GM23338 (cell line): ENCODE results near the gene LRSAM1. TPM values are rescaled to one million over a fixed set of nuclear protein-coding genes. Genes with fewer than 3 reads are reported as not detected.

Experiments
- ATAC-seq: fragments of 200-7000 bp; cut with Tn5 transposase; 3 replicates; pipeline ENCODE4 v1.9.1; 2020
- DNase-seq: peaks from one replicate; pipeline ENCODE4 v3.0.0-alpha.2; 2015; ENCODE audit warnings: low spot score
- H2AFZ ChIP-seq: fragments of 200-600 bp; sonication (generic); 2 replicates; pipeline ENCODE4 v1.8.0; 2016; ENCODE audit warnings: antibody characterized with exemption, mild to moderate bottlenecking, moderate library complexity
- H3F3A ChIP-seq: fragments of 200-600 bp; sonication (generic); replicated peaks from 2 replicates; pipeline ENCODE4 v1.8.0; 2017; ENCODE audit warnings: antibody characterized with exemption, mixed run types, low read depth
- H3K27ac ChIP-seq: fragments of 200-600 bp; sonication (generic); 2 replicates; pipeline ENCODE4 v1.6.1; 2016; ENCODE audit warnings: low read depth
- H3K27me3 ChIP-seq: fragments of 200-600 bp; sonication (generic); 2 replicates; pipeline ENCODE4 v1.8.0; 2016; ENCODE audit warnings: mild to moderate bottlenecking, mixed run types, moderate library complexity; ENCODE audit not compliant: insufficient read depth
- H3K36me3 ChIP-seq: fragments of 200-600 bp; sonication (generic); 2 replicates; pipeline ENCODE4 v1.8.0; 2016; ENCODE audit warnings: mild to moderate bottlenecking; ENCODE audit not compliant: insufficient read depth
- H3K4me1 ChIP-seq: fragments of 200-600 bp; sonication (generic); 2 replicates; pipeline ENCODE4 v1.8.0; 2016; ENCODE audit warnings: mild to moderate bottlenecking, moderate library complexity; ENCODE audit not compliant: insufficient read depth
- H3K4me2 ChIP-seq: fragments of 200-600 bp; sonication (generic); 2 replicates; pipeline ENCODE4 v1.7.1; 2017; ENCODE audit warnings: mixed run types
- H3K4me3 ChIP-seq: fragments of 200-600 bp; sonication (generic); 2 replicates; pipeline ENCODE4 v1.6.1; 2016; ENCODE audit warnings: mixed run types
- H3K79me2 ChIP-seq: fragments of 200-600 bp; sonication (generic); replicated peaks from 2 replicates; pipeline ENCODE4 v1.8.0; 2017; ENCODE audit warnings: mild to moderate bottlenecking; ENCODE audit not compliant: insufficient read depth
- H3K9me2 ChIP-seq: fragments of 200-600 bp; sonication (generic); 2 replicates; pipeline ENCODE4 v1.8.0; 2017; ENCODE audit not compliant: insufficient read depth
- H4K20me1 ChIP-seq: fragments of 200-600 bp; sonication (generic); replicated peaks from 2 replicates; pipeline ENCODE4 v1.8.0; 2017; ENCODE audit warnings: mild to moderate bottlenecking; ENCODE audit not compliant: insufficient read depth
- H3K27ac Mint-ChIP-seq: 2 replicates; pipeline ENCODE4 v1.8.0; 2020; ENCODE audit warnings: inconsistent platforms, mild to moderate bottlenecking, moderate library complexity, mixed read lengths
- H3K27me3 Mint-ChIP-seq: 3 replicates; pipeline ENCODE4 v1.8.0; 2022; ENCODE audit warnings: low read depth, mild to moderate bottlenecking, moderate library complexity, mixed read lengths, inconsistent platforms; ENCODE audit not compliant: insufficient read depth, poor library complexity
- H3K36me3 Mint-ChIP-seq: 3 replicates; pipeline ENCODE4 v1.8.0; 2021; ENCODE audit warnings: low read depth, mild to moderate bottlenecking, inconsistent platforms, moderate library complexity, mixed read lengths
- H3K4me1 Mint-ChIP-seq: 3 replicates; pipeline ENCODE4 v1.8.0; 2020; ENCODE audit warnings: mild to moderate bottlenecking, inconsistent platforms, mixed read lengths
- H3K4me3 Mint-ChIP-seq: 3 replicates; pipeline ENCODE4 v1.8.0; 2021; ENCODE audit warnings: moderate library complexity, mild to moderate bottlenecking, inconsistent platforms, mixed read lengths
- H3K9me3 Mint-ChIP-seq: 3 replicates; pipeline ENCODE4 v1.8.0; 2020; ENCODE audit warnings: moderate library complexity, mild to moderate bottlenecking, inconsistent platforms, mixed read lengths
- CTCF ChIP-seq, 2 experiments: fragments of 200-600 bp in 1 of 2; sonication (generic) in 1 of 2; conservative IDR thresholded peaks; 2 replicates each; pipeline versions ENCODE4 v1.5.1 to v1.6.1; 2016 to 2017; ENCODE audit warnings: antibody characterized with exemption in 2 of 2, low read depth in 2 of 2, mild to moderate bottlenecking in 2 of 2, moderate library complexity in 1 of 2
- EZH2 ChIP-seq: fragments of 200-600 bp; sonication (generic); IDR thresholded peaks from one replicate; pipeline ENCODE4 v1.8.0; 2017; ENCODE audit warnings: antibody characterized with exemption, mild to moderate bottlenecking, low read depth; ENCODE audit not compliant: unreplicated experiment
- NANOG ChIP-seq: IDR thresholded peaks from 2 replicates; pipeline ENCODE4 v1.6.1; 2016; ENCODE audit warnings: antibody characterized with exemption, borderline replicate concordance
- POLR2AphosphoS5 ChIP-seq: IDR thresholded peaks from 2 replicates; pipeline ENCODE4 v1.6.1; 2016; ENCODE audit warnings: antibody characterized with exemption, low read depth
- REST ChIP-seq: IDR thresholded peaks from one replicate; pipeline ENCODE4 v1.6.1; 2018; ENCODE audit warnings: antibody characterized with exemption; ENCODE audit not compliant: unreplicated experiment
- STAT1 ChIP-seq: IDR thresholded peaks from one replicate; pipeline ENCODE4 v1.6.1; 2016; ENCODE audit warnings: antibody characterized with exemption; ENCODE audit not compliant: unreplicated experiment
- ZNF114 ChIP-seq: fragments of 250-450 bp; sonication (Bioruptor Pico); IDR thresholded peaks from 2 replicates; pipeline ENCODE4 v1.5.0; 2020; ENCODE audit warnings: mild to moderate bottlenecking, moderate library complexity
- ZNF331 ChIP-seq: fragments of 250-450 bp; sonication (Bioruptor Pico); IDR thresholded peaks from 2 replicates; pipeline ENCODE4 v1.5.0; 2020; ENCODE audit warnings: low read depth, mild to moderate bottlenecking, moderate library complexity
- ZNF462 ChIP-seq: fragments of 250-450 bp; sonication (Bioruptor Pico); IDR thresholded peaks from 2 replicates; pipeline ENCODE4 v1.5.0; 2020; ENCODE audit warnings: mild to moderate bottlenecking, moderate library complexity
- polyA plus RNA-seq: library from polyadenylated mRNA; unstranded; fragments of >200 nt; fragmentation: Nextera tagmentation; extraction: Ambion mirVana; gene quantifications from 2 replicates; pipeline ENCODE4 v1.2.1, GENCODE V29; 2016
- total RNA-seq: library from RNA; depleted of rRNA; stranded (reverse); fragments of >200 nt; shearing (Covaris generic); gene quantifications from 2 replicates; pipeline ENCODE4 v1.2.3, GENCODE V29; 2014

LRSAM1 gene
- total and polyA plus RNA-seq, 2 experiments from 2014 or later, result 12.8 to 21.9 TPM

- TF ChIP-seq ZNF462, result no peak
- TF ChIP-seq STAT1, result no peak
- no peak for TF ChIP-seq POLR2AphosphoS5
- no peak for TF ChIP-seq CTCF (conservative IDR thresholded peaks at IDR 0.05; ENCODE audit: low read depth in 2 of 2)
Measured at GRCh38 chr9:127417131-127418036, 33.9 kb upstream of the LRSAM1 start (continued).

- Histone ChIP-seq H3K36me3 (no peaks in the 10 kb centered on the region), H3K9me2 (no peaks in the 10 kb centered on the region), H3F3A (0 out of 2 replicates have a peak, but pooled peaks cover 6% of the 10 kb centered on the region), H3K79me2 (0 out of 2 replicates have a peak, but pooled peaks cover 2% of the 10 kb centered on the region), H4K20me1 (no peaks in the 10 kb centered on the region), H3K4me3 (no peak overlapping the region), H3K4me2 (0 out of 2 replicates have a peak overlapping the region, but pooled peaks have one; percentile 75), H3K27ac (no peak overlapping the region), H3K4me1 (peaks cover 6% of the 10 kb centered on the region; the same call in 1 of the 2 replicates), H3K27me3 (no peaks in the 10 kb centered on the region), H2AFZ (no peak overlapping the region)
- Mint-ChIP-seq H3K27me3 (peaks cover 13% of the 10 kb centered on the region), H3K9me3 (no peaks in the 10 kb centered on the region), H3K27ac (no peak overlapping the region), H3K36me3 (peaks cover 6% of the 10 kb centered on the region; the same call in 1 of the 3 replicates), H3K4me1 (peaks cover 23% of the 10 kb centered on the region), H3K4me3 (peak overlapping the region; percentile 30; the same call in 1 of the 3 replicates)
- ATAC-seq (peak; percentile 98), DNase-seq (peak; percentile 92)
- no peak for TF ChIP-seq EZH2
- no peak for TF ChIP-seq ZNF114
- no peak for TF ChIP-seq REST
- peak; percentile 51 to 70 for TF ChIP-seq CTCF (conservative IDR thresholded peaks at IDR 0.05; ENCODE audit: low read depth in 2 of 2)
- TF ChIP-seq ZNF331, result no peak
- no peak for TF ChIP-seq NANOG
Measured at GRCh38 chr9:127418037-127418471, 33.3 kb upstream of the LRSAM1 start.
